HG03097 (cell line): Measurements from ENCODE around the gene RBM26.

Source experiments
- ATAC-seq: cut with Tn5 transposase; IDR thresholded peaks from one replicate; pipeline ENCODE4 v1.9.1; 2021; ENCODE audit not compliant: unreplicated experiment, low FRiP score

Gene RBM26

DNA sequence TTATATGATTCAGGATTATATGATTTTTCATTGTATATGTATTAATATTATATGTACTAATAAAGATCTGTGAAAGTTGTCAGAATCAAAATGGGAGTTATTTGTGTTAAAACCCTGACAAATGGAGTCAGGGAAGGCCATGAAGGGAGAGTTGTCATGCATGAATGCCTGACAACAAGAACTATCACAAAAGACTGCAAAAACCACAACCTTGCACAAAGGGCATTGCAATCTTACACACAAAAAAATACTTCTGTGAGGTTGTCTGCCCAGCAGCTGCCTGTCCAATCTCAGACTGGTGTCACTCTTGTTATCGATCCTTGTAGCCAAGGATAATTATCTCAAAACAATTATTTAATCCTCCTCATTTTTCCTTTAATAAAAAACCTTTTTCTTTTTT, 21.2 kb upstream of the RBM26 start:
- no peak for ATAC-seq

- no peak for ATAC-seq
Measured at GRCh38 chr13:79423801-79424642, 18.0 kb upstream of the RBM26 start.

DNA sequence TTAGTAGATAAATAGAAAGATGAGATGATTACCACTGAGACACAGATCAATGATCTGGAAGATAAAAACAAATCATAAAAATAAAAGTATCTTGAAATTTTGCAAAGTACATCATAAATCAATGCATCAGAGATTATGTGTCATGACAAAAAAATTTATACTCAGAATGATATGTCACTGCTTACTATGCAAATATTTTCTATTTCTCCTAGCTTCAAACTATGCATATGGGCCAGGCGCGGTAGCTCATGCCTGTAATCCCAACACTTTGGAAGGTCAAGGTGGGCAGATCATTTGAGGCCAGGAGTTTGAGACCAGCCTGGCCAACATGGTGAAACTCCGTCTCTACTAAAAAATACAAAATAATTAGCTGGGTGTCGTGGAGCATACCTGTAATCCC, 17.3 kb upstream of the RBM26 start:
- ATAC-seq, result no peak

DNA sequence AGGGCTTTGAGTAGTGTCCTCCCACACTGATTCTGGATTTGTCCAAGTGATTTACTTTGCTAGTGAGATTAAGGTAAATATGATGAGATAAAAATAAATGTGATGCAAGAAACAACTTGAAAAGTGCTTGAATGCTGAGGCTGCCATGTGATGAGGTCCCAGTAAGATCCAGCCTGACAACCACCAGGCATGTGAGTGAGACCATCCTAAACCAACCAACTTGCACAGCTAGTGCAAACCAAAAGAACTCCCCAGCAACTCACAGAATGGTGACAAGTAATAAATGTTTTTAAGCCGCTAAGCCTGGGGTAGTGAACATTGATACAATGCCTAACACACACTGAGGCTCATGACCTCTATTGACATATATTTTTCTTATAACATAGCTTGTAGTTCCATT, 13.3 kb upstream of the RBM26 start:
- ATAC-seq, result no peak

DNA sequence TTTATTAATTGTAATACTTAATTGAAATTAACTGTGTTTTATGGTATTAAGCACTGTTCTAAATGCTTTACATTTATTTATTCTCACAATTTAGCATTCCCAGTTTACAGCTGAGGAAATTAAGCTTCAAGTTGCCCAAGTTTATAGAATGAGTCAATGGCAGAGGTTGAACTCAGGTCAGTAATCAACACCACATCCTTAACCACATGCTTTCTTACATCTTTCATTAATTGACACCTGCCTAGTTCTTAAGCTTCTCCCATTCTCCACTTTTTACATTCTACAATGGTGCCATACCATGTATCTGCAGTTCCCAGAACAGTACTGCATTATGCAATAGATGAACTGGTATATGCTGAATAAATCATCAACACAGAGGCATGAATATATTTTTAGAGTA, 11.7 kb upstream of the RBM26 start:
- no peak for ATAC-seq

GRCh38 chr13:79413521-79413920, 7.5 kb upstream of the RBM26 start:
- ATAC-seq, result no peak

DNA sequence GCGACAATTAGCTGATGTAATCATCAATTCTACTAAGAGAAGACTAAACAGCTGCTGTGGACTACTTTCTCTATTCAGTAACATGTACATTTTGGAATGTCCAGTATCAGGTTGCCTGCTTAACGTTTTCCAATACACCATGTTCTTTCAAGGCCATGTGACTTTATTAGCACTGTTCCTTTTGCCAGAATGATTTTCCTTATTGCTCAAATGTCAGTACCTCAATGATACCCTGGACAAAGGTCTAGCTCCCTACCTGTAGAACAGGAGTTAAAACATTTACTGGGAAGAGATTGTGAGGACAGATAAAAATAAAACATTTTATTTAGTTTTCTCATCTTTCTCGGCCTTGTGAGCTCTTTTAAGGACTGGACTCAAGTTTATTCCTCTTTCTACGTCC, 3.8 kb upstream of the RBM26 start:
- ATAC-seq, result no peak

DNA sequence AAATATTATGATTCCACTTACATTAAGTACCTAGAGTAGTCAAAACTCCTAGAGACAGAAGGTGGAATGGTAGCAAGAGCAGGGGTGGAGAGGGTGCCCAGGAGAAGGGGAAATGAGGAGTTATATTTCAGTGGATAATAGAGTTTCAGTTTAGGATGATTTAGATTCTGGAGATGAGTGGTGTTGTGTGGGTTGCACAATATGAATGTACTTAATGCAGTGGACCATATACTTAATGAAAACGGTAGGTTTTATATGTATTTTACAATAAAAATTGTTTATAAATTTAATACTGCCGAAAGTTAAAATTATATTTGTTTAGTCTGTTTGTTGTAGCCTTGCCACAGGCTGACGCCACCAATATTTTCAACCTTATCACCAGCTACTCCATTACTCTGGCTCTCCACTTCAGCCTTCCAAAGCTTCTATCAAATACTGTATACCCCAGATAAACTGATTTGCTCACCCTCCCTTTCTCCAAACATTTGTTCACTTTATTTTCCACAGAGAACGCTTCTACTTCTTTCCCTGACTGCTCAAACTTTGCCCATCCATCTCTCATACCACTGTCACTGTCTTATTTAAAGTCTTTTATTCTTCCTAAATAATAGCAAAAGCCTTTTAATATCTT, 1.4 kb upstream of the RBM26 start:
- no peak for ATAC-seq

DNA sequence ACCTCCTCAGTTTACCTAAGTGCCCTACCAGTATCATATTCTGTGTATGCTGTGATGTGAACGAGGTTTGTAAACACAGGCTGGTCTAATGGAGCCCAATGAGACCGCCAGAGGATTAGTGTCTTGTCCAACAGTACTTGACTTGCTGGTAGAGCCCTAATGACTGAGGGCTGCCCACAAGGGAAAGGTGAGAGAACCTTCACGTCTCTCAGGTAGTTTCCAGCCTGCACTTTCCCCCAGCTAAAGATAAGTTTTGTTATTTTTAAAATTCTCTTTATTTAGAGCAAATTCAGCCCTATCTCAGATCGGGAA, 498 bp upstream of the RBM26 start:
- no peak for ATAC-seq

DNA sequence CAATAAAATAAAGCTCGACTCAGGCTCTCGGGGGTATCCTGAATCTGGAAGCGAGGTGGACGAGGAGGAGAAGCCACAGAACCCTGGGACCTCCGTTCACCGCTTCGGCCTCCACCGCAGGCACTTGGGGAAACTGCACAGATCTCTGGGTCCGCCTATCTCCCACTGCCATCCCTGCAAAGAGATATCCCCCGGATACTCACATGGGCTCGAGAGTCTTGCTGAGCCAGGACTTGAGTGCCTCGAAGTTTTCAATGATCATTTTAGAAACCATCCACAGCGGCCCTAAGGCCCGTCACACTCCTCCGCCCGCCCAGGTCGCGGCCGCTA, 589 bp downstream of the RBM26 start:
- peak; percentile 29 for ATAC-seq

DNA sequence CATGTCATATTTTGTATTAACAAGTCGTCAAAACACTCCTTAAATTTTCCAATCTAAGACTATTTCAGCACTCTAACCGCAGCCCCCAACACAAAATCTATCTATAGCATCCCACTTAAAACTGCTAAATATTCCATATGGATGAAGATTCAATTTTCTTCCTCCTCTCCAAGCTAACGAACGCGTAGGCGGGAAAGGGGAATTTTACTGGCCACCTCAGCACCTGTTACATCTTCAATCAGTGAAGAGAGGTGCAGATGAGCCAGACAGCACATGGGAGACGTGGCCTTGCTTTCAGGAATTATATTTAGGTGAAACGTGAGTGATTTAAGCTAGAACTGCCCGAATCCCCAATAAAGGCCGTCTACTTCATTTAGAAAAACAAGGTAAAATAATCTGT, 1.1 kb downstream of the RBM26 start:
- ATAC-seq, result no peak

DNA sequence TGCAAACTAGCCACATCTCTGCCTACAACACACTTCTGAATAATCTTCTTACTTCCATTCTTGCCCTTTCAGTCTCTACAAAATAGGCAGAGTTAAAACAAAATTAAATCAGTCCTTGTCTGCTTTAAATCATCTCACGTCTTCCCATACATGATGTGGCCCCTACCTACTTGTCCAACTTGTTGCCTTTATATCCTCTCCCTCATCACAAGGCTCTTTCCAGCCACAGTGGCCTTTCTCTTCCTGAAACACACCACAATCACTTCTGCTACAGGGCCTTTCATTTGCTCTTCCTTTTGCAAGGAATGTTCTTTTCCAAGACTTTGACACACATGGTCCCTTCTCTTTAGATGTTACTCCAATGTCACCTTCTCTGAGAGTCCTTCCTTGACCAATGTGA, 1.7 kb downstream of the RBM26 start:
- ATAC-seq, result no peak

GRCh38 chr13:79403113-79403512, 2.9 kb downstream of the RBM26 start:
- no peak for ATAC-seq

- ATAC-seq, result no peak
Measured at GRCh38 chr13:79402679-79403078, 3.4 kb downstream of the RBM26 start.

GRCh38 chr13:79402074-79402635, 3.9 kb downstream of the RBM26 start:
- no peak for ATAC-seq

- peak; percentile 37 for ATAC-seq
Measured at GRCh38 chr13:79401259-79402070, 4.6 kb downstream of the RBM26 start.

DNA sequence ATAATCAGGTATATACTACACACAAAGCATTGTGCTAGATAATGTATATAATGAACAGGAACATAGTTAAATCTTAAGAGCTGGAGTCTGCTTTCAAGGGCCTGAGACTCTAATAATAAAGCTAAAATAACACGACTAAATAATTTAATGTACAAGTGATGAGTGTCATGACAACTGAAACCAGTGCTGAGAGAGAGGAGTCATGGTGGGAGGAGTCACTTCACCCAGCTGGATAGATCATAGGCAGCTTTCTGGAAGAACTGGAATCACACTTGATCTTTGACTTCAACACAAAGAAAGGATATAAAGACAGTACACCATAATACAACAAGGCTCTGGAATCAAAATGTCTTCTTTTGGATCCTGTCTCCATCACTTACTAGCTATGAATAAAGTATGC, 7.1 kb downstream of the RBM26 start:
- no peak for ATAC-seq

DNA sequence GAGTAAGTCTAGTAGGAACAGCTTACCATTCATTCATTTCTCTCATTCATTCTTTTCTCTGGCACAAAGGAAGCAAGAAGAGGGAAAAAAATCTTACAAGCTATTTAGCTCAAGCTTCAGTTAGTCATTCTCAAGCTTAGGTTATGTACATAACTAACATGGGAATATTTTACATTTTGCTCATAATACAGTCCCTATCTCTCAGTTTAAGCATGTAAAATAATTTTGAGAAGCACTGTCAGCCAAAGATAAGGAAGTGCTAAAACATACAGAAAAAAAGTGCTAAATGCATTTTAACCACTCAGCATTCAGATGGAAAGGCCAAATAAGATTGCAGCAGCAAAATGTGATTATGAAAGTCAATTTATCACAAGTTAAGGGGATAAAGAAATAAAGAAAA, 7.9 kb downstream of the RBM26 start:
- no peak for ATAC-seq

- ATAC-seq, result no peak
Measured at GRCh38 chr13:79395881-79396280, 10.2 kb downstream of the RBM26 start.

DNA sequence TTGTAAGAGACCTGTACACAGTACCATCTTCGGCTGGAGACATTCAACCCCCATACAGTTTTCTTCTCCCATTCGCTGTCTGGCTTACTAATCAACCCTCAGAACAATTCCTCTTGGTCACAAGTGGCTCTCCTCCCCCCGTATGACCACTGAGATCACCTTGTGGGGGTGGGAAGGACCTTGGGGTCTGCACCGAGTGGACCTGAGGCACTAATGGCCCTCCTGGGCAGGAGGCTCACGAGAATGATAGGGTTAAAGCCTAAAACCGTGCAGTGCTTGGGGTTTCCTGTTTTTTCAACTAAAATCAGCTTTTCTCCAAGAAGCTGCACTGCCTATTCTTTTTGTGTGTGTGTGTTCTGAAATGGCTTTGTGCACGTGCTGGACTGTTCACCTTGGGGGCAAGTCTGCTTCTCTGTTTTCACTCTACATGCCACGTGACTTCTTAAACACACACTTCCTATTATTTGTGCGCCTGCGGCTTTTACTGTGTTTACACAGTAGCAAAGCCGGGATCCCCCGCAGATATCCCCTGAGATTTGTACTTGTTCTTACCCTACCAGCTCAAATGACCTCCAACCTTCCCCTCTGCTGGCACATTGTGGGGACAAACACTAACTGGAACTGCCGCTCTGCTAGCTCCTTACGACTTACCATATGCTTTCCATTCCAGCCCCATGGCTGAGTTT, 12.3 kb downstream of the RBM26 start:
- peak; percentile 76 for ATAC-seq
